Panc1 (cell line): Measurements from ENCODE around the gene CCDC197.

ENCODE experiments used
- CTCF ChIP-seq: fragments of 450-650 bp; IDR thresholded peaks from 2 replicates; pipeline ENCODE4 v1.5.1; 2017; ENCODE audit warnings: mild to moderate bottlenecking
- POLR2AphosphoS5 ChIP-seq: IDR thresholded peaks from 2 replicates; pipeline ENCODE4 v1.6.1; 2012; ENCODE audit warnings: mild to moderate bottlenecking, low read depth, low read length, moderate library complexity
- REST ChIP-seq, 2 experiments: IDR thresholded peaks; 2 replicates each; pipeline ENCODE4 v1.6.1; 2011 to 2012; ENCODE audit warnings: low read depth in 2 of 2, control low read depth in 1 of 2, low read length in 1 of 2, mild to moderate bottlenecking in 1 of 2, moderate library complexity in 1 of 2; ENCODE audit not compliant: insufficient read depth in 1 of 2
- SIN3A ChIP-seq: IDR thresholded peaks from 2 replicates; pipeline ENCODE4 v1.6.1; 2012; ENCODE audit warnings: low read depth, mild to moderate bottlenecking, low read length, moderate library complexity, borderline replicate concordance; ENCODE audit not compliant: insufficient read depth

- TF ChIP-seq CTCF (no peak), SIN3A (no peak), POLR2AphosphoS5 (no peak), REST (IDR thresholded peaks at IDR 0.05; ENCODE audit: insufficient read depth in 1 of 2, low read depth in 2 of 2, low read length in 1 of 2) (no peak)
Measured at GRCh38 chr14:93962701-93963601, 34.1 kb upstream of the CCDC197 start.
